ENCODE measurements around the gene NKTR.

Gene NKTR

DNA sequence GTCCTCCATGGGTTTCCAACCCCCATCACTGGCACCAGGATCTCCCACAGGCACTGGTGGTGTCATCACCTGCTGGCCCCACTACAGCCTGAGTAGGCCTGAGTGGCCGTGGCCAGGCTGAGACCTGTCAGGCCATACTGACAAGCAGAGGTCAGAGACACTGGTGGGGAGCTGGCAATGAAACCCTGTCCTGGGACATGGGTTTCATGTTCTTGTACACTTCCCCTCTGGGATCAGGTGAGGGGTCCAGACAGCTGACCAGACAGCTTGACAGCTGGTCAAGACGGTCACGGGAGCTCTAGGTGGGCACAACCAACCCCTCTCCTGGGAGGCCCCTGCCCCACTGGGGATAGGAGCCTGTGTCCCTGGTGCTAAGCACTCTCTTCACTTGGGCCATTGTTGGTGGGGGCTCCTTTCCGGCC is 66.1 kb downstream of the NKTR start:
- TF ChIP-seq, protein P1, sequence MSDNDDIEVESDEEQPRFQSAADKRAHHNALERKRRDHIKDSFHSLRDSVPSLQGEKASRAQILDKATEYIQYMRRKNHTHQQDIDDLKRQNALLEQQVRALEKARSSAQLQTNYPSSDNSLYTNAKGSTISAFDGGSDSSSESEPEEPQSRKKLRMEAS (IDR thresholded peaks at IDR 0.05; ENCODE audit: low read depth, low read length) = no peak
- DNase-seq (ENCODE audit: low read depth) = no peak
- no peak overlapping the region for H3K4me3 ChIP-seq (ENCODE audit: low read depth, low read length)

DNA sequence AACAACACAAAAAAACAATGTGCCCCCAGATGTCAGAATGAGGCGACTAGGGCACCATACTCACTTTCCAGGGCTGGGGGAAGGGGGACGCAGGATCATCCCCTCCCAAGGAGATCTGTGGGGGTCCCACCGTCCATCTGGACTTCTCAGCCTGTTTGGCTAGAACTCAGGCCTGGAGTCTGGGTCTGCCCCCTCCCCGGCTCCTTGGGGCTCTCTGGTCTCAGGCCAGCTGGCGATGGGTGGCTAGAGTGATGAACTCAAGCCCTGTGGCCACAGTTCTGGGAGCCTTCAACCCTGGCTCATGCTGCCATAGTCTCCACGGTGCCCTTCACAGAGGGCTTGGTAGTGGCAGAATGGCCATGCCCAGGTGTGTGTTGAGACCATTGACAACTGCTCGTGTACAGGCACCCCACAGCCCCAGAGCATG is 66.6 kb downstream of the NKTR start:
- H3K4me3 ChIP-seq (ENCODE audit: low read depth, low read length) = no peak overlapping the region
- TF ChIP-seq MYC (IDR thresholded peaks at IDR 0.05; ENCODE audit: low read depth, low read length) (no peak), POLR2A (IDR thresholded peaks at IDR 0.05; ENCODE audit: extremely low read depth, insufficient read length) (no peak)
- TF ChIP-seq, protein P1 (IDR thresholded peaks at IDR 0.05; ENCODE audit: low read depth, low read length) = no peak
- TF ChIP-seq, protein P2, sequence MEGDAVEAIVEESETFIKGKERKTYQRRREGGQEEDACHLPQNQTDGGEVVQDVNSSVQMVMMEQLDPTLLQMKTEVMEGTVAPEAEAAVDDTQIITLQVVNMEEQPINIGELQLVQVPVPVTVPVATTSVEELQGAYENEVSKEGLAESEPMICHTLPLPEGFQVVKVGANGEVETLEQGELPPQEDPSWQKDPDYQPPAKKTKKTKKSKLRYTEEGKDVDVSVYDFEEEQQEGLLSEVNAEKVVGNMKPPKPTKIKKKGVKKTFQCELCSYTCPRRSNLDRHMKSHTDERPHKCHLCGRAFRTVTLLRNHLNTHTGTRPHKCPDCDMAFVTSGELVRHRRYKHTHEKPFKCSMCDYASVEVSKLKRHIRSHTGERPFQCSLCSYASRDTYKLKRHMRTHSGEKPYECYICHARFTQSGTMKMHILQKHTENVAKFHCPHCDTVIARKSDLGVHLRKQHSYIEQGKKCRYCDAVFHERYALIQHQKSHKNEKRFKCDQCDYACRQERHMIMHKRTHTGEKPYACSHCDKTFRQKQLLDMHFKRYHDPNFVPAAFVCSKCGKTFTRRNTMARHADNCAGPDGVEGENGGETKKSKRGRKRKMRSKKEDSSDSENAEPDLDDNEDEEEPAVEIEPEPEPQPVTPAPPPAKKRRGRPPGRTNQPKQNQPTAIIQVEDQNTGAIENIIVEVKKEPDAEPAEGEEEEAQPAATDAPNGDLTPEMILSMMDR (IDR thresholded peaks at IDR 0.05; ENCODE audit: low read depth, low read length) = no peak
- no peak for DNase-seq (ENCODE audit: low read depth)

DNA sequence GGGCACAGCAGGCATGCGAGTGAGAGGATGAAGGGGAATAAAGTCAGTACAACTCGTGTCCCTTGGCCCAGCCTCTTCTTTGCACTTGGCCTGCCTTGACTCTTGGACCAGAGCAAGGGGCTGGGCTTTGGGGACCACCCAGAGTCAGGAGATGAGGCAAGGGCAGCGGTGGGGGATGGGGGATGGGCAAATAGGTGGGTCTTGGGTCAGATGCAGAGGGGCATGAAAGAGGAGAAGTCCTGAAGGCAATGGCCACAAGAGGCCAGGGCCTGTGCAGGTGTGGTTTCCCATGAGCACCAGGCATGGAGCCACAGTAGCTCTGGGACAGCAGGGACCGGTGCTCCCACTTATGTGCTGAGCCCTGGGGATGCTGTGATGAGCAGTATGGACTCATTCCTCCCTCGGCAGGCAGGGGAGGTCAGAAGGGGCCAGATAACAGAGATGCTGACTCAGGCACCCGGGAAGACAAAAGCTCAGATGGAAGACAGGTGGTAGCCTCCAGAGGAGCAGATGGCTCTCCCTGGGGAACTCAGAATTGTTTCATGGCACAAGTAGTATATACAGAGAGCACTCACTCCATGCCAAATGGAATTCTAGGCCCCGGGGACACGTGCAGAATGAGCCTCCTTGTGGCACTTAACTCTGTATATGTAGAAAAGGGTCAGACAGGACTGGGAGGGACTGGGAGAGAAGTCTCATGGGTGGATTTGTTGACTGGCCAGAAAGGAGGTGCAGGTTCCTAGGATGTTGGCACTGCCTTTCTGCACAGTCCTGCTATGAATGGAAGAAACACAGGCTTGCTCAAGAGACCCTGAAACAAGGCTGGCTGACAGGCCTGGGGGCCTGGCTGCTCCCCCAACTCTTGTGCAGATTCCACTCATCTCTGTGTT is 67.3 kb downstream of the NKTR start:
- no peak overlapping the region for H3K4me3 ChIP-seq (ENCODE audit: low read depth, low read length)
- TF ChIP-seq MYC (IDR thresholded peaks at IDR 0.05; ENCODE audit: low read depth, low read length) = no peak
- TF ChIP-seq, protein P1 (IDR thresholded peaks at IDR 0.05; ENCODE audit: low read depth, low read length) = no peak
- TF ChIP-seq POLR2A (IDR thresholded peaks at IDR 0.05; ENCODE audit: extremely low read depth, insufficient read length) = no peak
- TF ChIP-seq, protein P2 (IDR thresholded peaks at IDR 0.05; ENCODE audit: low read depth, low read length) = no peak
- no peak for DNase-seq (ENCODE audit: low read depth)

DNA sequence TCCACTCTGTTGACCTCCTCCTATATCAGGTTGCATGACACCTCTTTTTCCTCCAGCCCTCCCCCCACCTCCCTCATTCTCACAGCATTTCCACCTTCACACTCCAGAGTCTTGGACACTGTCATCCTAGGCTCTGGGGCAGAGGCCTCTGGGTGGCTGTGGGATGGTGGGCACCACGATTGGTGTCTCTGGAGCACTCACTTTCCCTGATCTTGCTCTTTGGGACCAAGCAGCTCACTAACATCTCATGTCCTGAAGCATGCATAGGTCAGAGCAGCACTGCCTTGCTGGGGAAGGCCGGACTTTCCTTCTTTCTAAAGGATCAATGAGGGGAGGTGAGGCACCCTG is 67.9 kb downstream of the NKTR start:
- TF ChIP-seq MYC (IDR thresholded peaks at IDR 0.05; ENCODE audit: low read depth, low read length) = no peak
- no peak for TF ChIP-seq POLR2A (IDR thresholded peaks at IDR 0.05; ENCODE audit: extremely low read depth, insufficient read length)
- TF ChIP-seq, protein P1 (IDR thresholded peaks at IDR 0.05; ENCODE audit: low read depth, low read length) = no peak
- TF ChIP-seq, protein P2 (IDR thresholded peaks at IDR 0.05; ENCODE audit: low read depth, low read length) = no peak
- no peak overlapping the region for H3K4me3 ChIP-seq (ENCODE audit: low read depth, low read length)
- DNase-seq (ENCODE audit: low read depth) = no peak

DNA sequence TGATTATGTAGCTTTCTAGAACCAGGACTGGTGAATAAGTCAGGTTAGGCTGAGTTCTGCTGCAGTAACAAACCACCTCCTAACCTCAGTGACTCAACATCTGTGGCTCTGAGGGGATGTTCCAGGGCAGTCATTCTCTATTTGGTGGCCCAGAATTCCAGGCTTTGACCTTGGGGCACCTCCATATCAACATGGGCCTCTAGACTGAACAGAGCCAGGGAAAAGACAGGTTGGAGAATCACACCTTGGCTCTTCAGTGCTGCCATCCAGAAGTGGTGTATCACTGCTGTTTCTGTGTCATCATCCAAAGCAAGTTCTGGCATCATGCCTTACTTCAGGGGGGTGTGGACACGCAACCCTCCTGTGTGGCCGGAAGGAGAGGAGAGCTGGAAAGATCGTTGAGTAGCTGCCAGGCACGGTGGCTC is 68.3 kb downstream of the NKTR start:
- DNase-seq (ENCODE audit: low read depth) = no peak
- H3K4me3 ChIP-seq (ENCODE audit: low read depth, low read length) = no peak overlapping the region
- no peak for TF ChIP-seq POLR2A (IDR thresholded peaks at IDR 0.05; ENCODE audit: extremely low read depth, insufficient read length)
- TF ChIP-seq, protein P2 (IDR thresholded peaks at IDR 0.05; ENCODE audit: low read depth, low read length) = no peak
- TF ChIP-seq MYC (IDR thresholded peaks at IDR 0.05; ENCODE audit: low read depth, low read length) = no peak
- TF ChIP-seq, protein P1 (IDR thresholded peaks at IDR 0.05; ENCODE audit: low read depth, low read length) = no peak

DNA sequence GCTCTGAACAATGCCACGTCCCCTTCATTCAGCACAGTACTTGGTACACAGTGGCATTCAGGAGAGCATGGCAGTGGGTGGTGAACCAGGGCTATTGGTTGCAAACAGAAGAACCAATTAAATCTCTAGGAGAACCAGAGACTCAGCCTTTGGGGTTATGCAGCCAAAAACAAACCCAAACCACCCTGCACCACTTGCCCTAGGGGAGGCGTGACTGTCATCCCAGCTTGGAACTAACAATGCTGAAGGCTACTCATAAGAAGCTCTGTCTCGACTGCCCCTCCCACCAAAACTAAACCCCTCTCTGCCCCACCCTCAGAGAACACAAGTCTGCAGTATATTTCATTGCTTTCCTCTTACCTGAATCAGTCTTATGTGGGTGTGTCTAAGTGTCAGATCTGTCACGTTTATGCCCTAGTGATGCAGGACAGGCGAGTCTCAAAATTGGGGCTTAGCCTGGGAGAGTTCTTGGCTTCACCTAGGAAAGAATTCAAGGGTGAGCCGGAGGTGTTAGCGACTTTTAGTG is 69.6 kb downstream of the NKTR start:
- TF ChIP-seq MYC (IDR thresholded peaks at IDR 0.05; ENCODE audit: low read depth, low read length) (no peak), POLR2A (IDR thresholded peaks at IDR 0.05; ENCODE audit: extremely low read depth, insufficient read length) (no peak)
- TF ChIP-seq, protein P1 (IDR thresholded peaks at IDR 0.05; ENCODE audit: low read depth, low read length) = no peak
- TF ChIP-seq, protein P2 (IDR thresholded peaks at IDR 0.05; ENCODE audit: low read depth, low read length) = no peak
- no peak for DNase-seq (ENCODE audit: low read depth)
- no peak overlapping the region for H3K4me3 ChIP-seq (ENCODE audit: low read depth, low read length)

All from NB4 (cell line).